NB4 (cell line): ENCODE data around the gene SRC.

Experiments
- DNase-seq: peaks from one replicate; pipeline ENCODE4 v3.0.0; 2010; ENCODE audit warnings: low read depth
- H3K4me3 ChIP-seq: one replicate; pipeline ENCODE4 v1.5.1; 2011; ENCODE audit warnings: mild to moderate bottlenecking, low read depth, low read length, moderate library complexity
- MYC ChIP-seq: IDR thresholded peaks from 2 replicates; pipeline ENCODE4 v1.6.1; 2011; ENCODE audit warnings: low read depth, low read length
- POLR2A ChIP-seq: IDR thresholded peaks from 2 replicates; pipeline ENCODE4 v1.6.1; 2011; ENCODE audit warnings: mild to moderate bottlenecking; ENCODE audit not compliant: insufficient read length; ENCODE audit errors: extremely low read depth
- TF ChIP-seq, protein P1 (sequence below): IDR thresholded peaks from one replicate; pipeline ENCODE4 v1.5.1; 2012; ENCODE audit warnings: low read depth, low read length
- TF ChIP-seq, protein P2 (sequence below): IDR thresholded peaks from 2 replicates; pipeline ENCODE4 v1.6.1; 2011; ENCODE audit warnings: low read depth, low read length

Gene SRC

DNA sequence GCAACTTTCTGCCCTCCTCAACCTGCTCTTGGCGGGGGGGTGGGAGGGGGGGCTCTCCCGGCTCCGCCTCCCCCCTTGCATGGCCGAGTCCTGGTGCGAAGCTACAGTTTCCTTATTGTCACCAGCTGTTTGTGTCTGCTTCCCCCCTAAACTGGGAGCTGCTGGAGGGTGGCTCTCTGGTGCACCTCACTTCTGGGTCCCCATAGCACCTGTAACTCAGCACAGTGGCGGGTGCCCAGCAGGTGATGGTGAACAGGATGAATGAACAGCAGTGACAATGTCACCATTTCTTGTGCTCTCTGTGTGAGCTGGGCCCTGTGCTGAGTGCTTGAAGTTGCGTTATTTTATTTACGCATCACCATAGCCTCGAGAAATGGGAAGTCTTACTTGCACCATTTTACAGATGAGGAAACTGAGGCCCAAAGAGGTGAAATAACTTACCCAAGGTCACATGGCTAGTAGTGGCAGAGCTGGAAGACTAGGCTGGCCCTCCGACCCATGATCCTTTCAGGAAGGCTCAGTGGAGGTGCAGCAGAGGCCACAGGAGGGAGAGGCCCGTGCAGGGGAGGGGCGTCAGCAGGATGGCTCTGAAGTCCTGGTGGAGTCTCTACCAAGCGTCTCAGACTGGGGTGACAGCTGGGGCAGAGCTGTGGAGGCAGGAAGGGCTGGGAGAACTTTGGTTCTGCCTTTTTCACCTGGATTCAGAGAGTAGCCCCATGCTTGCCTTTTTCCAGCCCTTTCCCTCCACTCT, 41.8 kb downstream of the SRC start:
- TF ChIP-seq, protein P1, sequence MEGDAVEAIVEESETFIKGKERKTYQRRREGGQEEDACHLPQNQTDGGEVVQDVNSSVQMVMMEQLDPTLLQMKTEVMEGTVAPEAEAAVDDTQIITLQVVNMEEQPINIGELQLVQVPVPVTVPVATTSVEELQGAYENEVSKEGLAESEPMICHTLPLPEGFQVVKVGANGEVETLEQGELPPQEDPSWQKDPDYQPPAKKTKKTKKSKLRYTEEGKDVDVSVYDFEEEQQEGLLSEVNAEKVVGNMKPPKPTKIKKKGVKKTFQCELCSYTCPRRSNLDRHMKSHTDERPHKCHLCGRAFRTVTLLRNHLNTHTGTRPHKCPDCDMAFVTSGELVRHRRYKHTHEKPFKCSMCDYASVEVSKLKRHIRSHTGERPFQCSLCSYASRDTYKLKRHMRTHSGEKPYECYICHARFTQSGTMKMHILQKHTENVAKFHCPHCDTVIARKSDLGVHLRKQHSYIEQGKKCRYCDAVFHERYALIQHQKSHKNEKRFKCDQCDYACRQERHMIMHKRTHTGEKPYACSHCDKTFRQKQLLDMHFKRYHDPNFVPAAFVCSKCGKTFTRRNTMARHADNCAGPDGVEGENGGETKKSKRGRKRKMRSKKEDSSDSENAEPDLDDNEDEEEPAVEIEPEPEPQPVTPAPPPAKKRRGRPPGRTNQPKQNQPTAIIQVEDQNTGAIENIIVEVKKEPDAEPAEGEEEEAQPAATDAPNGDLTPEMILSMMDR = no peak
- TF ChIP-seq, protein P2, sequence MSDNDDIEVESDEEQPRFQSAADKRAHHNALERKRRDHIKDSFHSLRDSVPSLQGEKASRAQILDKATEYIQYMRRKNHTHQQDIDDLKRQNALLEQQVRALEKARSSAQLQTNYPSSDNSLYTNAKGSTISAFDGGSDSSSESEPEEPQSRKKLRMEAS = no peak
- TF ChIP-seq POLR2A = no peak
- TF ChIP-seq MYC = no peak
- no peak overlapping the region for H3K4me3 ChIP-seq
- no peak for DNase-seq

DNA sequence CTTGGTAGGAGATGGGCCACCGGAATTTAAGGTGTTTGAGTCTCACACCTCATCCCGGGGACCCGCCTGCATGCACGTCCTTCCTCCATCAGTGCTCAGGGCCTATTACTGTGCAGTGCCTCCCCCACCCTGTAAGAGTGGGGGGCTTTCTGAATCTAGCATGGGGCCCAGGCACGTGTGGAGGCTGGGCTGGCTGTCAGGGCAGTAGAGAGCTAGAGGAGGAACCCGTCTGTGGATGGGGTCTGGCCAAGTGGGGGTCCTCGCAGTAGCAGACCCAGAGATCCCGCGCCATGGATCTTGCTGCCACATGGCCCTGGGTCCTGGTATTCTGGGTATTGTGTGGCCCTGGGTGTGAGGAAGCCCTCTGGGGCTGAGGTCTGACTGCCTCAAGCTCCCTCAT, 42.9 kb downstream of the SRC start:
- no peak for DNase-seq

DNA sequence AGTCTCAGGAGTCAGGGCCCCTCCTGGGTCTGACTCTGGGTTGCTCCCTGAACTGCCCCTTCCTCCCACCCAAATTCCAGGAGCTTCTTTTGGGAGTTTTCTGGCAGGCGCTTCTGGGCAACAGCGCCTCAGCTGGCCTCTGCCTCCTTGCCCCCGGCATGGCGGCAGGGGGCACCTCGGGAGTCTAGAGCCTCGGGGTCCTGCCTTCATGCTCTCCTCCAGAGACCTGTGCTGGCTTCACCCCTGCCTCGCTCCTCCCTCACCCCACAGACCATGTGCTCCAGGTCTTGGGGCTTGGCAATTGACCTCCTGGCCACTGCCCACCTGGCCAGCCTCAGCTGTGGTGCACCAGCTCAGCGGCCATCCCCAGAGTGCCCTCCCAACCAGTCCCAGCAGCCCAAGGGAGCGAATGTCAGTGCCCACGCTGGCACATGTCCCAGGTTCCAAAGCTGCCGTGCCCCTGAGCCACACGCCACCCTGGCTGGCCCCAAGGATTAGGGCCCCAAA, 43.4 kb downstream of the SRC start:
- TF ChIP-seq, protein P1 = no peak
- TF ChIP-seq MYC = no peak
- no peak for TF ChIP-seq POLR2A

More for the DNA sequence above, 42.9 kb downstream of the SRC start:
- no peak overlapping the region for H3K4me3 ChIP-seq
- TF ChIP-seq, protein P2 = no peak
- TF ChIP-seq MYC = no peak
- TF ChIP-seq, protein P1 = no peak
- no peak for TF ChIP-seq POLR2A

DNA sequence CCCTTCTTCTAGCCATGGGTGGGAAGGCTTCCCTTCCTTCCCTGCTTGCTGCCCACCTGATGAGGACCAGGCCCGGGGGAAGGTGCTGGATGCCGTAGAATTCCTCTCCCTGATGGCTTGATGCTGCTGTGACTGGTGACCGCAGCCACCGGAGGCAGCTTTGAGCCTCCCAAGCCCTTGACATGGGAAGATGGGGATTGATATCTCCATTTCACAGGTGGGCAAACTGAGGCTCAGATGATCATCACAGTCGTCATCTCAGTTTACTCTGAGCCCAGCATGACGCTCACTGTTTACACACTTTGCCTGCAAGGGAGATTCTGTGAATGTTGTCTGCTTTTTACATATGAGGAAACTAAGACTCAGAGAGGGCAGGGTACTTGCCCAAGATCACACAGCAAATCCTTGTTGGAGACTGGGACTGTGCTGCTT, 43.9 kb downstream of the SRC start:
- TF ChIP-seq POLR2A = no peak
- no peak overlapping the region for H3K4me3 ChIP-seq
- no peak for DNase-seq

More for the DNA sequence above, 43.4 kb downstream of the SRC start:
- H3K4me3 ChIP-seq = no peak overlapping the region
- DNase-seq = no peak

DNA sequence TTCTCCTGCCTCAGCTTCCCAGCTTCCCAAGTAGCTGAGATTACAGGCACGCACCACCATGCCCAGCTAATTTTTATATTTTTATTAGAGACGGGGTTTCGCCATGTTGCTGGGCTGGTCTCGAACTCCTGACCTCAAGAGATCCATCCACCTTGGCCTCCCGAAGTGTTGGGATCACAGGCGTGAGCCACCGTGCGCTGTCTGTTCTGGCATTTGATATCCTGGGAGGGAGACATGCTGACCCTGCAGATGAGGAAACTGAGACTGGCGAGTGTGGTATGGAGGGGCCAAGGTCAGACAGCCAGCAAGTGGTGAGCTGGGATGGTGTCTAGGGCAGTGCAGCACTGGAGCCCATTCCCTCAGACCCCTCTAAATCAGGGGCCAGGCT, 44.6 kb downstream of the SRC start:
- TF ChIP-seq POLR2A (no peak), MYC (no peak)
- TF ChIP-seq, protein P2 = no peak
- TF ChIP-seq, protein P1 = no peak
- H3K4me3 ChIP-seq = no peak overlapping the region
- no peak for DNase-seq

DNA sequence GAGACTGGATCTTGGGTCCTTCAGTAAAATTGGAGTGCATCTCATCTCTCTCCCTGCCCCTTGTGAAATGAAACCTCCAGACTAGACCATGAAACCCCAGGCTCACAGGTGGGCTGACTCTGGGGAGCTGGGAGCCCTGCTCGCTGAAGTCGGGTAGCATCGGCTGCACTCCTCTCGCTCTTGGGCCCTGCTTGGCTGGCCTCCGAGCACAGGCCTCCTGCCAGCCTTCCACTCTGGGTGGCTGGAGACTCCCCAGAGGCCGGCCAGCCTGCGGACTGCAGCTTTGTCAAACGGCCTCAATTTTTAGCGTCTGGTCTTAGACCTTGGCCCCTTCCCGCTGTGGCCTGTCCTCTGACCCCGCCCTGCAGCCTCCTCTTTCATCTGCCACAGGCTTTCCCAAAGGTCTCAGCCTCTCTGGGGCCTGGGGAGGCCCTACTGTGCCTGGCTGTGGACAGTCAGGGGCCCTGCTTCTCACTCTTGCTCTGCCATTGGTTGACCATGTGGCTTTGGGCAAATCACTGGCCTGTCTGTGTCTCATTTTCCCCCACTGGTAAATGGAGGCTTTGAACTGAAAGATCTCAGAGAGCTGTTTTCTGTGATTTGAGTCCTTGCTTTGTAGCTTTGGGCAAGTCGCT, 45.1 kb downstream of the SRC start:
- DNase-seq = no peak
- no peak overlapping the region for H3K4me3 ChIP-seq
- TF ChIP-seq MYC (no peak), POLR2A (no peak)
- TF ChIP-seq, protein P2 = no peak
- TF ChIP-seq, protein P1 = no peak
